GM12872 (cell line): ENCODE measurements around the gene TRUB2.

ENCODE experiments used
- TF ChIP-seq, protein P1 (sequence below): IDR thresholded peaks from 3 replicates; pipeline ENCODE4 v1.5.1; 2011; ENCODE audit warnings: low read depth, mild to moderate bottlenecking, low read length, moderate library complexity; ENCODE audit not compliant: insufficient read depth

The TRUB2 gene, protein sequence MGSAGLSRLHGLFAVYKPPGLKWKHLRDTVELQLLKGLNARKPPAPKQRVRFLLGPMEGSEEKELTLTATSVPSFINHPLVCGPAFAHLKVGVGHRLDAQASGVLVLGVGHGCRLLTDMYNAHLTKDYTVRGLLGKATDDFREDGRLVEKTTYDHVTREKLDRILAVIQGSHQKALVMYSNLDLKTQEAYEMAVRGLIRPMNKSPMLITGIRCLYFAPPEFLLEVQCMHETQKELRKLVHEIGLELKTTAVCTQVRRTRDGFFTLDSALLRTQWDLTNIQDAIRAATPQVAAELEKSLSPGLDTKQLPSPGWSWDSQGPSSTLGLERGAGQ

DNA sequence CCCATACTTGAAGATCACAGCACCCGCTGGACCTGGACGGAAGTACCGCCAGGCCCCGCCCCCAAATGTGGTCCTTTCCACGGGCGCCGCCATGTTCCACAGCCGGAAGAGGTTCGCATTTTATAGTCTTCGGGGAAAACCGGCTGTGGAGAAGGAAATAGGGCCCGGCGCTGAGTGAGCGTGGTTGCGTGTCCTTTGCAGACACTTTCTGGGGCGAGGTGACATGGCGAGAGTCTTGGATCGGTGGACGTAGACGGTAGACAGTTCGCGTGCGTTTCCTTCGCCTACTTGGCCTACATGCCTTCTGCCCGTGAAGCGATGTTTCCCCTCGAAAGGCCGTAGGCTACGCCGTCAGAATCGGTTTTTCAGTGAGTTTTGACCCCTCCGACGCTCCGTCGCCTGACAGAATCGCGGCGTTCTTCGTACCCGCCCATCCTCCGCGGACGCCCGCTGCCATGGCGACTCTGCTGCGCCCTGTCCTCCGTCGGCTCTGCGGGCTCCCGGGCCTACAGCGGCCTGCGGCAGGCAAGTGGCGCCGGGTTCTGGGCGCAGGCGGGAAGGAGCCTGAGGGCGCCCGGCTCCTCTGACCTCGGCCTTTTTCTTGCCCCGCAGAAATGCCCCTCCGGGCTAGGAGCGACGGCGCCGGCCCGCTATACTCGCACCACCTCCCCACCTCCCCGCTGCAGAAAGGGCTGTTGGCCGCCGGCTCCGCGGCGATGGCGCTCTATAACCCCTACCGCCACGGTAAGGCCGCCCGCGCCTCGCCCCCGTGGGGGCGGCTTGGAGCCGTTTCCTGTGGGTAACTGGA, at the start of gene TRUB2, which contains the start of gene COQ4:
TSS of gene TRUB2 (minus strand) at position 44 of the 808 bp plus-strand sequence. CDS start at position 5, 39 bp downstream.
TSS of gene COQ4 (plus strand) at position 436 of the 808 bp plus-strand sequence. CDS start at position 456, 20 bp downstream.
- TF ChIP-seq, protein P1, sequence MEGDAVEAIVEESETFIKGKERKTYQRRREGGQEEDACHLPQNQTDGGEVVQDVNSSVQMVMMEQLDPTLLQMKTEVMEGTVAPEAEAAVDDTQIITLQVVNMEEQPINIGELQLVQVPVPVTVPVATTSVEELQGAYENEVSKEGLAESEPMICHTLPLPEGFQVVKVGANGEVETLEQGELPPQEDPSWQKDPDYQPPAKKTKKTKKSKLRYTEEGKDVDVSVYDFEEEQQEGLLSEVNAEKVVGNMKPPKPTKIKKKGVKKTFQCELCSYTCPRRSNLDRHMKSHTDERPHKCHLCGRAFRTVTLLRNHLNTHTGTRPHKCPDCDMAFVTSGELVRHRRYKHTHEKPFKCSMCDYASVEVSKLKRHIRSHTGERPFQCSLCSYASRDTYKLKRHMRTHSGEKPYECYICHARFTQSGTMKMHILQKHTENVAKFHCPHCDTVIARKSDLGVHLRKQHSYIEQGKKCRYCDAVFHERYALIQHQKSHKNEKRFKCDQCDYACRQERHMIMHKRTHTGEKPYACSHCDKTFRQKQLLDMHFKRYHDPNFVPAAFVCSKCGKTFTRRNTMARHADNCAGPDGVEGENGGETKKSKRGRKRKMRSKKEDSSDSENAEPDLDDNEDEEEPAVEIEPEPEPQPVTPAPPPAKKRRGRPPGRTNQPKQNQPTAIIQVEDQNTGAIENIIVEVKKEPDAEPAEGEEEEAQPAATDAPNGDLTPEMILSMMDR: no peak

DNA sequence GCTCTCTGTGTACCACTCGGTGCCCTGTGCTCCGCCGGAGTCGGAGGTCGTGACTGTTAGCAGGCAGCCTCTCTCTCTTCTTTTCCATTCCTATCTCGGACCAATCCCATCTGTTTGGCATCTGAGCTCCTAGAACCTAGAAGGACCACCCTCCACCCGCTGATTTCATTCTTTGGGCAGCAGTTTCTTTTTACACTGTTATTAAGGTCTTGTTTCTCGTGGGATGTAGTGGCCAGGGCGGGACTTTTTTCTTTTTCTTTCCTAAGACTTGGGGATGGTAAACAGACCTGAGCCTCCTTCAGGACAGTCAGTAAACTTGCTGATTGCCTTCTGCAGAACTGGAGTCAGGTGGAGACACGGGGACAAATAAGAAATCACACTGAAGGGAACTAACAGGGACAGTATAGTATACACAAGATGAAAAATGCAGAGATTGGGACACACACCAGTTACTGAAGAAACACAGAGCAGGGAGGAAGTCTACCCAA, 49.4 kb upstream of the TRUB2 start:
- TF ChIP-seq, protein P1: no peak

DNA sequence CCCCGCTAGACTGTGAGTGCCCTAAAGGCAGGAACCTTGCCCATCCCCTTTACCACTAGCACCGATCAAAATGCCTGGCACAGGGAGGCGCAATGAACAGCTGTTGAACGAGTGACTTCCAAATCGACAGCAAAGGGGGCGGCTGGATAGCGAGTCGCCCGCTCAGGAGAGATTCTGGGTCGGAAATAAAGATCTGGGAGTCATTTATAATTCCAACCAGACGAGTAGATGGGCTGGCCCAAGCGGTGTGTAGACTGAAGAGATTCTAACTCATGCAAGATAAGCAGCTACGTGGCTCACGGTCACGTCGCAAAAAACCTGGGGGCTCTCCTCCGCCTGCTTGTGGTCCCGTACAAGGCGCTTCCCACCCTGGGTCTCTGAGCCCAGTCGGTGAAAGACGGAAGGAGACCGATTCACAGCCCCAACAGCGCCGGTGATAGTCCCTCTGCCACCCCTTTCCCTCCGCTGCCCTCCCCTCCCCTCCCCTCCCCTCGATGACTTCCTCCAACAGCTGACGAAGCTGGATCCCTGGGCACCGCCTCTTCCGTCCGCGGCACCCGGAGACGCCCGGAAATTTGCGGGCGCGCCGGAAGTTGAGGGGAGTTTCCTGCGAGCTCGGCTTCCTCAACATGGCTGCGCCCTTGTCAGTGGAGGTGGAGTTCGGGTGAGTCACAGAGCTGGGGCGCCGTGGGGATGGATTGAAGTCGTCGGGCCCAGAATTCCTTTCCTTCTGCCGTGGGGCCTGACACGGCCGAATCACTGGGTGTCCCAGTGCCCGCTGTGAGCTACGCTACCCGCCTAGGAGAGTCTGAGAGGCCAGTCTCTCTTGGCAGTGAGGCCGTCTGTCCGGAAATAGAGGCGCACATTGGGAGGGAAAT, 48.7 kb upstream of the TRUB2 start, which contains the start of gene URM1:
TSS of gene URM1 (plus strand) at position 623 of the 878 bp plus-strand sequence. CDS start at position 630, 7 bp downstream.
- TF ChIP-seq, protein P1: no peak

DNA sequence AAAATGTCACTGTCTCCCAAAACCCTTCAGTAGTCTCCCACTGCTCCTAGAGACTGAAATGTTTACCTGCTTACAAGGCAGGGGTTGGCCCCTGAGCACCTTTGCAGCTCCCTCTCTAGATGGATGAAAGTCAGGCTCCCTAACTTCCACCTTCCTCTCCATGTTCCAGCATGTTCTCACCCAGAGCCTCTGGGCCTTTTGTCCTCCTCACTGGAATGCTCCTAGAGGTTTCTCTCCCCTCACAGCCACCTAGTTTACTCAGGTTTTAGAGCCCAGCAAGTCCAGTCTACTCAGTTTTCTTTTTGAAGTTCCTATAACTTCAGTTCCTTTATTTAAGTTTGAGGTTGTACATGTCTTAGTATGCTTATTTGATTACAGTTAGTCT, 48.1 kb upstream of the TRUB2 start:
- TF ChIP-seq, protein P1: no peak

DNA sequence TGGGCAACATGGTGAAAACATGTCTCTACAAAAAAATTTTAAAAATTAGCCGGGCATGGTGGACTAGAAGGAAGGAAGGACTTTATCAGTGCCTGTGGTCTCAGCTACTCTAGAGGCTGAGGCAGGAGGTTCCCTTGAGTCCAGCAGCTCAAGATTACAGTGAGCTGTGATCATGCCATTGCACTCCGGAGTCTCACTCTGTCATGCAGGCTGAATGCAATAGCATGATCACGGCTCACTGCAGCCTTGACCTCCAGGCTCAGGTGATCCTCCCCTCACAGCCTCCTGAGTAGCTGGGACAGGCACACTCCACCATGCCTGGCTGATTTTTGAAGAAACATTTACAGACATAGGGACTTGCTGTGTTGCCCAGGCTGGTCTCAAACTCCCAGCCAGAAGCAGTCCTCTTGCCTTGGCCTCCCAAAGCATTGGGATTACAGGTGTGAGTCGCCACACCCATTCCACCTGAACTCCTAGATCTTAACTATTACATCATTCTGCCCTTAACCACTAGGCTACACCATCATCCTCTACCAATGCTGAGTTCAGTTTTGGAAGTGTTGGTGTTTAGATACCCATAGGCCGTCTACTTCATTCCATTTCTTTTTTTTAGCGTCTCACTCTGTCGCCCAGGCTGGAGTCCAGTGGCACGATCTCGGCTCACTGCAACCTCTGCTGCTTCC, 46.9 kb upstream of the TRUB2 start:
- TF ChIP-seq, protein P1: no peak

DNA sequence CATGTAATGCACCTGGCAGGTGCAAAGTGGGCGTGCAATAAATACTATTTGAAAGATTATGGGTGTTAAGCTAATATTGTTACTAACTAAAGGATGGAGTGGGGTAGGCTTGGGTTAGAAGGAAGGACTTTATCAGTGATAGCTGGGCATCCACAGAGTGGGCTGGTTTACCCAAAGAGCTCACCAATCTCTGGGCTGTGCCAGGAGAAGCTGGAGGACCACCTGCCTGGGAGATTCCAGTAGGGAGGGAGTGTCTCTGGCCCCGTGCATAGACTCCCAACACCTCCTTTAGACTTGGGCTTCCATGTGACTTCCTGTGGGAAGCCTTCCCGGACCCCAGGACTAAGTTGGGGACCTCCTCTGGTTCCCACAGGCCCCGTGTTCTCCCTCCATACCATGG, 43.3 kb upstream of the TRUB2 start:
- TF ChIP-seq, protein P1: no peak
